ENCODE measurements around the gene SRD5A3.
"Not testable (repeated sequence)": the region's sequence is repeated elsewhere in the genome, so short reads cannot be mapped to it uniquely, and the experiment has no call there.

The SRD5A3 gene

GRCh38 chr4:55343887-55344286, 2.2 kb upstream of the SRD5A3 start:
- no peak overlapping the region for H3K4me3 ChIP-seq (replicated peaks; ENCODE audit: low read depth, low read length)
- no peak for DNase-seq (ENCODE audit: extremely low read depth, low read depth)
- TF ChIP-seq CTCF (IDR thresholded peaks at IDR 0.05; ENCODE audit: low read depth, low read length, missing control alignments): no peak

DNA sequence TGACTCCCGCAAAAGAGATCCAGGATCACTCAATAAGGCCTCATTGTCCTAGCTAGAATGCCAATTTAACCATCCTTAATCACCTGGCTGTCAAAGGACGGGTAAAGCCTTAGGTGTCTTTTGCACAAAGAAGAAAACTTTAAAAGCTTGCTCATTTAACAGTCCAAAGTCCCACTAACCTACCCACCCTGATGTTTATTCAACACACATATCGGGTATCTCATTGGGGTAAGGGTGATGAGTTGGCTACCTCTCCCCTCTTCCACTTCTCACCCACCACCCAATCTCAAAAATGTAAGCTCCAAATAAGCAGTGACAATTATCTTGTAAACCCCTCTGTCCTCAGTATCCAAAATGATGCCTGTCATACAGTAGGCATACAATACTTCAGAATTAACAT, 988 bp upstream of the SRD5A3 start:
- no peak overlapping the region for H3K4me3 ChIP-seq (replicated peaks; ENCODE audit: low read depth, low read length)
- DNase-seq (ENCODE audit: extremely low read depth, low read depth): no peak
- TF ChIP-seq CTCF (IDR thresholded peaks at IDR 0.05; ENCODE audit: low read depth, low read length, missing control alignments): no peak

GRCh38 chr4:55346851-55347255, 811 bp downstream of the SRD5A3 start:
- TF ChIP-seq CTCF (IDR thresholded peaks at IDR 0.05; ENCODE audit: low read depth, low read length, missing control alignments): no peak
- no peak for DNase-seq (ENCODE audit: extremely low read depth, low read depth)

DNA sequence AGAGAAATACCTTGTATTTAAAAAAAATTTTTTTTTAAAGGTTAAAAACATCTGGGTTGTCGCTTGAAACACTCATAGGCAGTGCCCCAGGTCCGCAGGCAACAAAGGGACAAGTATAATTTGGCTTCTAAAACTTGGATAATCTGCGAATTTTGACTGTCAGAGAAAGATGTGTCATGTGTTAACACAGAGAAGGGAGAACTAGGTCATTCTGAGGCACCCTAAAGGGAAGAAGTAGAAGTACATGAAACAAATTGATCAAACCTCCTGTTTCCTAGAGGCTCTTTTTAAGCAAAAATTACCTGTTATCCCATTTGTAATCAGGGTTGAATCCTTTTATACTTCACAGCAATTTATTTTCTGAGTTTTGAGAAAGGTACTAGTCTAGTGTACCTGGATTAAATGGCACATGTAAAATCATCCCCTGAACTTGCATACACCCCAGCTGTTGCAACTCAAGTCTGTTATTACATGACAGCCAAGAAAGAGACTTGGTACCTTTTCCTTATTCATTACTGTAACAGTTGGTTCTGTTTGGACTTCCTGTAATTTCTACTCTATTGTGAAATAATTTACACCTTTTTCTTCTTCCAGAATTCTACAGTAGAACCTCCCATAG, 1.7 kb downstream of the SRD5A3 start:
- DNase-seq (ENCODE audit: extremely low read depth, low read depth): no peak
- H3K4me3 ChIP-seq (replicated peaks; ENCODE audit: low read depth, low read length): no peak overlapping the region
- TF ChIP-seq CTCF (IDR thresholded peaks at IDR 0.05; ENCODE audit: low read depth, low read length, missing control alignments): no peak

More at GRCh38 chr4:55346851-55347255, 811 bp downstream of the SRD5A3 start:
- H3K4me3 ChIP-seq (replicated peaks; ENCODE audit: low read depth, low read length): peak overlapping the region; percentile 59

DNA sequence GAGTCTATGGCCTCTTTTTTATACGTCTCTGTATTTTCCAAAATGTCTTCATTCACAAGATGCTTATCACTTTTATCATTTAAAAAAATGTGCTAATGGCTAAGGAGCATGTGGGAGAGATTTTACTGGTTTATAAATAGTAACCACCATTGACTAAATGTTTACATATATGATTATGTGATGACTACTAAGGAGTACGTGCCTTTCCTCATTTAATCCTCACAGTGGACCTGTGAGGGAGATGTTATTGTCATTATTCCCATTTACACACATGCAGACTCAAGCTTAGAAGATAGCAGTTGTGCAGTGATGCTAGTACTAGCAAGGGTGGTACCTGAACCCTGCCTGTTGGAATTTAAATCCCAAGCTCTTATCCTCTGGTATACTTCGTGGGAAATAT, 2.4 kb downstream of the SRD5A3 start:
- no peak overlapping the region for H3K4me3 ChIP-seq (replicated peaks; ENCODE audit: low read depth, low read length)
- no peak for DNase-seq (ENCODE audit: extremely low read depth, low read depth)
- no peak for TF ChIP-seq CTCF (IDR thresholded peaks at IDR 0.05; ENCODE audit: low read depth, low read length, missing control alignments)

- not testable (repeated sequence) for DNase-seq (ENCODE audit: extremely low read depth, low read depth); H3K4me3 ChIP-seq (replicated peaks; ENCODE audit: low read depth, low read length)
Measured at GRCh38 chr4:55350870-55351269, 4.8 kb downstream of the SRD5A3 start.

- DNase-seq (ENCODE audit: extremely low read depth, low read depth): no peak
- no peak for TF ChIP-seq CTCF (IDR thresholded peaks at IDR 0.05; ENCODE audit: low read depth, low read length, missing control alignments)
- H3K4me3 ChIP-seq (replicated peaks; ENCODE audit: low read depth, low read length): no peak overlapping the region
Measured at GRCh38 chr4:55351824-55352223, 5.8 kb downstream of the SRD5A3 start.

All from HFF-Myc (cell line).